A549 (cell line): ENCODE data around the gene ARHGAP12. TPM values are rescaled to one million over a fixed set of nuclear protein-coding genes. Genes with fewer than 3 reads are reported as not detected.

Source experiments
- ATAC-seq, 2 experiments: fragments of 200-7000 bp in 1 of 2; fragments of >200 bp in 1 of 2; cut with Nextera tagmentation in 1 of 2; cut with Tn5 transposase in 1 of 2; 3 replicates each; pipeline versions ENCODE4 v1.8.0 to v1.9.1; 2018 to 2020; ENCODE audit warnings: mild to moderate bottlenecking in 1 of 2, moderate library complexity in 1 of 2
- CTCF ChIA-PET: fragments of 300-600 bp; sonication (Branson Sonifier 250); formaldehyde crosslinking; extraction: SDS; loops from one replicate; lab custom pipeline; 2021; ENCODE audit warnings: antibody characterized with exemption, inconsistent platforms; lab: Yijun Ruan, JAX
- POLR2A ChIA-PET: fragments of 350-600 bp; formaldehyde crosslinking; extraction: SDS; loops from one replicate; lab custom pipeline; 2021; ENCODE audit warnings: antibody characterized with exemption, inconsistent platforms; lab: Yijun Ruan, JAX
- DNase-seq, 2 experiments: peaks; one replicate each; pipeline versions ENCODE4 v3.0.0 to v3.0.0-alpha.2; 2011 to 2016; ENCODE audit warnings: low read depth in 1 of 2, low spot score in 1 of 2
- FAIRE-seq: peaks from 2 replicates; lab custom pipeline; 2011; peaks lifted over from hg19 to GRCh38; lab: Jason Lieb, UNC
- H3K27ac ChIP-seq, 2 experiments: fragments of >200 bp; sonication (Bioruptor Twin); formaldehyde crosslinking; 3 replicates each; pipeline ENCODE4 v1.5.1; 2016 to 2017
- H3K4me1 ChIP-seq: fragments of >200 bp; sonication (Bioruptor Twin); formaldehyde crosslinking; 3 replicates; pipeline ENCODE4 v1.6.1; 2016
- H3K4me2 ChIP-seq: fragments of >200 bp; sonication (Bioruptor Twin); formaldehyde crosslinking; 3 replicates; pipeline ENCODE4 v1.6.1; 2016
- H3K4me3 ChIP-seq: fragments of >200 bp; sonication (Bioruptor Twin); formaldehyde crosslinking; 3 replicates; pipeline ENCODE4 v1.5.1; 2016
- H3K9me3 ChIP-seq: fragments of >200 bp; sonication (Bioruptor Twin); formaldehyde crosslinking; 3 replicates; pipeline ENCODE4 v1.6.1; 2016
- ATOH8 ChIP-seq: fragments of 250-450 bp; sonication (Bioruptor Pico); IDR thresholded peaks from 2 replicates; pipeline ENCODE4 v1.5.0; 2020; ENCODE audit warnings: low read depth, mild to moderate bottlenecking, moderate library complexity
- BHLHE40 ChIP-seq: IDR thresholded peaks from 2 replicates; pipeline ENCODE4 v1.6.1; 2012; ENCODE audit warnings: low read depth, low read length, inconsistent platforms
- CTCF ChIP-seq: fragments of >200 bp; sonication (Bioruptor Twin); formaldehyde crosslinking; IDR thresholded peaks from 3 replicates; pipeline ENCODE4 v1.5.1; 2016
- E2F6 ChIP-seq: IDR thresholded peaks from 2 replicates; pipeline ENCODE4 v1.6.1; 2012; ENCODE audit warnings: low read depth, borderline replicate concordance
- EHMT2 ChIP-seq: fragments of 200-600 bp; sonication (generic); IDR thresholded peaks from 2 replicates; pipeline ENCODE4 v1.6.1; 2016; ENCODE audit warnings: antibody characterized with exemption, low read depth, mild to moderate bottlenecking, moderate library complexity
- ESRRA ChIP-seq: fragments of 150-350 bp; IDR thresholded peaks from 2 replicates; pipeline ENCODE4 v1.6.1; 2014; ENCODE audit warnings: mild to moderate bottlenecking, low read length, borderline replicate concordance
- FOSB ChIP-seq: fragments of 250-450 bp; sonication (Bioruptor Pico); IDR thresholded peaks from 2 replicates; pipeline ENCODE4 v1.5.0; 2020; ENCODE audit warnings: mild to moderate bottlenecking, moderate library complexity
- HEYL ChIP-seq: fragments of 250-450 bp; sonication (Bioruptor Pico); IDR thresholded peaks from 2 replicates; pipeline ENCODE4 v1.8.0; 2021; ENCODE audit warnings: mild to moderate bottlenecking, moderate library complexity
- HOXB5 ChIP-seq: fragments of 250-450 bp; sonication (Bioruptor Pico); IDR thresholded peaks from 2 replicates; pipeline ENCODE4 v1.5.0; 2020; ENCODE audit warnings: mild to moderate bottlenecking, moderate library complexity
- JUN ChIP-seq, 2 experiments: fragments of >200 bp; sonication (Bioruptor Twin); formaldehyde crosslinking; IDR thresholded peaks; 2 replicates in 1 of 2; 3 replicates in 1 of 2; pipeline ENCODE4 v1.6.1; 2016 to 2017
- KDM1A ChIP-seq: fragments of 200-600 bp; sonication (generic); IDR thresholded peaks from 2 replicates; pipeline ENCODE4 v1.6.1; 2016; ENCODE audit warnings: low read depth, mild to moderate bottlenecking
- MAFK ChIP-seq: fragments of 450-650 bp; IDR thresholded peaks from 2 replicates; pipeline ENCODE4 v1.6.1; 2014; ENCODE audit not compliant: partially characterized antibody
- MAZ ChIP-seq: fragments of 150-350 bp; IDR thresholded peaks from 2 replicates; pipeline ENCODE4 v1.6.1; 2014; ENCODE audit warnings: antibody characterized with exemption, low read depth, low read length, borderline replicate concordance
- PBX3 ChIP-seq: IDR thresholded peaks from 2 replicates; pipeline ENCODE4 v1.6.1; 2012
- POLR2A ChIP-seq: IDR thresholded peaks from 2 replicates; pipeline ENCODE4 v1.6.1; 2012; ENCODE audit warnings: mild to moderate bottlenecking, low read length
- POLR2AphosphoS2 ChIP-seq: conservative IDR thresholded peaks from 2 replicates; pipeline ENCODE4 v1.6.1; 2012; ENCODE audit warnings: low read length, improper control_type of control experiment, inconsistent platforms
- RAD21 ChIP-seq, 2 experiments: fragments of >200 bp in 1 of 2; sonication (Bioruptor Twin) in 1 of 2; formaldehyde crosslinking in 1 of 2; IDR thresholded peaks in 1 of 2; conservative IDR thresholded peaks in 1 of 2; 2 replicates in 1 of 2; 3 replicates in 1 of 2; pipeline ENCODE4 v1.6.1; 2012 to 2018; ENCODE audit warnings: inconsistent platforms in 1 of 2
- RCOR1 ChIP-seq: fragments of 150-350 bp; IDR thresholded peaks from 2 replicates; pipeline ENCODE4 v1.6.1; 2014; ENCODE audit warnings: antibody characterized with exemption, low read length, low read depth
- RFX5 ChIP-seq: fragments of 450-650 bp; IDR thresholded peaks from 2 replicates; pipeline ENCODE4 v1.7.1; 2014; ENCODE audit warnings: antibody characterized with exemption, mild to moderate bottlenecking, moderate library complexity
- SMC3 ChIP-seq: fragments of >200 bp; sonication (Bioruptor Twin); formaldehyde crosslinking; IDR thresholded peaks from 3 replicates; pipeline ENCODE4 v1.6.1; 2018; ENCODE audit warnings: inconsistent platforms
- TFCP2L1 ChIP-seq: fragments of 250-450 bp; sonication (Bioruptor Pico); IDR thresholded peaks from 2 replicates; pipeline ENCODE4 v1.5.0; 2021; ENCODE audit warnings: mild to moderate bottlenecking
- TP53 ChIP-seq: fragments of 250-450 bp; sonication (Bioruptor Pico); IDR thresholded peaks from 2 replicates; pipeline ENCODE4 v1.5.0; 2021; ENCODE audit warnings: mild to moderate bottlenecking, moderate library complexity
- USF2 ChIP-seq: fragments of 450-650 bp; IDR thresholded peaks from 2 replicates; pipeline ENCODE4 v1.6.1; 2014; ENCODE audit warnings: antibody characterized with exemption
- ZFP36 ChIP-seq: fragments of 450-650 bp; IDR thresholded peaks from 2 replicates; pipeline ENCODE4 v1.6.1; 2014; ENCODE audit warnings: borderline replicate concordance; ENCODE audit not compliant: partially characterized antibody
- ZNF302 ChIP-seq: fragments of 250-450 bp; sonication (Bioruptor Pico); IDR thresholded peaks from 2 replicates; pipeline ENCODE4 v1.9.0; 2021; ENCODE audit warnings: inconsistent platforms, mild to moderate bottlenecking, moderate library complexity
- ZSCAN20 ChIP-seq: fragments of 250-450 bp; sonication (Bioruptor Pico); IDR thresholded peaks from 2 replicates; pipeline ENCODE4 v1.8.0; 2022; ENCODE audit warnings: mild to moderate bottlenecking, moderate library complexity
- WGBS: methylation state at CpG from one replicate; pipeline ENCODE4 v1.1.6; 2017; ENCODE audit errors: missing lambda C conversion rate; 5-methylcytosine and 5-hydroxymethylcytosine counted together
- polyA plus RNA-seq, 4 experiments: library from polyadenylated mRNA; depleted of rRNA in 3 of 4; stranded (reverse); fragments of >200 nt; fragmentation: RNase III in 1 of 4; extraction: RNeasy Plus Mini Kit Qiagen cat#74134 plus additional on column Dnase treatment in 1 of 4; gene quantifications; 2 replicates in 3 of 4; 3 replicates in 1 of 4; pipeline ENCODE4 v1.2.3, GENCODE V29; 2011 to 2017

ARHGAP12 gene
- polyA plus RNA-seq, 2 of the 4 experiments (the other 2 are of a cell fraction) = 22.1 to 49.3 TPM

- TF ChIP-seq ATOH8 = no peak
- no peak for TF ChIP-seq EHMT2
- TF ChIP-seq MAZ = no peak
- no peak for TF ChIP-seq ZNF302 (CRISPR knock-in tag)
- TF ChIP-seq POLR2A = no peak
- TF ChIP-seq TFCP2L1 (CRISPR knock-in tag) = no peak
Observed at GRCh38 chr10:31774928-31775650, 153.5 kb downstream of the ARHGAP12 start (continued).

GRCh38 chr10:31774299-31774900 is 154.2 kb downstream of the ARHGAP12 start:
- 82% methylated on average over 12 of the region's 12 CpGs for WGBS
- Histone ChIP-seq H3K4me2 (no peak overlapping the region), H3K27ac (no peak overlapping the region), H3K4me3 (no peak overlapping the region), H3K9me3 (no peaks in the 10 kb centered on the region; the same call in 2 of the 3 replicates), H3K4me1 (peaks cover under 1% of the 10 kb centered on the region; the same call in 1 of the 3 replicates)
- ATAC-seq (no peak), FAIRE-seq (no peak), DNase-seq (no peak)
- ChIA-PET POLR2A (no interaction called here), CTCF (interaction anchor here (1.1 to 1.5 kb wide), 3 partner anchors 9 to 962 kb away, joined by 3 read pairs; no protein-coding TSS in a partner anchor)
- TF ChIP-seq HEYL (CRISPR knock-in tag) (no peak), KDM1A (no peak), POLR2AphosphoS2 (no peak), USF2 (no peak), E2F6 (no peak), SMC3 (no peak)

- Histone ChIP-seq H3K27ac (no peak overlapping the region), H3K4me3 (no peak overlapping the region), H3K4me2 (no peak overlapping the region), H3K4me1 (peaks cover 6% of the 10 kb centered on the region), H3K9me3 (no peaks in the 10 kb centered on the region; the same call in 2 of the 3 replicates)
- FAIRE-seq = no peak
- 82% methylated on average over 15 of the region's 15 CpGs for WGBS
- DNase-seq = no peak
- CTCF ChIA-PET = interaction anchor here (0.6 to 1.2 kb wide), 4 partner anchors 8 to 34 kb away, joined by 3 to 5 read pairs (median 3); no protein-coding TSS in a partner anchor
- POLR2A ChIA-PET = no interaction called here
- no peak for ATAC-seq
- TF ChIP-seq RFX5 (no peak), POLR2A (no peak), PBX3 (no peak), RAD21 (conservative IDR thresholded peaks at IDR 0.05 in 1 of 2, IDR thresholded peaks at IDR 0.05 in 1 of 2) (no peak), JUN (IDR thresholded peaks at IDR 0.05) (no peak), RCOR1 (no peak), HOXB5 (CRISPR knock-in tag) (no peak), ZFP36 (no peak), ATOH8 (no peak), MAFK (no peak), SMC3 (no peak), FOSB (CRISPR knock-in tag) (no peak), ESRRA (no peak), TP53 (CRISPR knock-in tag) (no peak), E2F6 (no peak), CTCF (no peak), ZSCAN20 (no peak), BHLHE40 (no peak)
Observed at GRCh38 chr10:31773749-31774298, 154.8 kb downstream of the ARHGAP12 start.
